ENCODE data around the gene TEDC2. TPM values are rescaled to one million over a fixed set of nuclear protein-coding genes. Genes with fewer than 3 reads are reported as not detected.
A peak's percentile ranks its signal among the peaks of the same experiment; 100 is the strongest.

Gene TEDC2
- polyA plus RNA-seq, 1 of the 3 experiments (the other 2 are of a cell fraction): 15.6 TPM

GRCh38 chr16:2458887-2459646 lies 842 bp upstream of the TEDC2 start:
- H3K4me2 ChIP-seq: peak overlapping the region; percentile 96
- H3K36me3 ChIP-seq (replicated peaks in 1 of 2; ENCODE audit: control insufficient read depth in 1 of 2, insufficient read depth in 2 of 2, low read length in 1 of 2): peaks cover 0 to 16% of the 10 kb centered on the region in 2 experiments
- POLR2A ChIA-PET: interaction anchor here (1.3 to 2.0 kb wide), 3 partner anchors 10 to 42 kb away, joined by 4 to 19 read pairs (median 5); no protein-coding TSS in a partner anchor
- CTCF ChIA-PET: interaction anchor here (1.0 to 4.8 kb wide), 6 partner anchors 10 to 42 kb away, joined by 3 to 27 read pairs (median 8); partner anchors contain the start of gene TBC1D24
- peak overlapping the region; percentile 39 to 76; a peak in 3 of 4 replicates for H3K27ac ChIP-seq (ENCODE audit: low read depth in 2 of 2, low read length in 1 of 2)
- H2AFZ ChIP-seq (ENCODE audit: low read depth): peak overlapping the region; percentile 88
- peak overlapping the region; percentile 66 to 71 for H3K4me3 ChIP-seq (ENCODE audit: low read depth in 2 of 2, low read length in 1 of 2)
- no peaks in the 10 kb centered on the region for H3K27me3 ChIP-seq (ENCODE audit: insufficient read depth)
- WGBS (ENCODE audit: low lambda C conversion rate): 41% methylated on average over 18 of the region's 18 CpGs
- H3K9me3 ChIP-seq: no peaks in the 10 kb centered on the region
- H3F3A ChIP-seq (replicated peaks; ENCODE audit: insufficient read depth): peaks cover 16% of the 10 kb centered on the region
- H3K9ac ChIP-seq: peak overlapping the region; percentile 60; the same call in 1 of the 2 replicates
- peaks cover 14% of the 10 kb centered on the region; the same call in 1 of the 2 replicates for H3K79me2 ChIP-seq (ENCODE audit: insufficient read depth)
- DNase-seq: no peak
- H4K20me1 ChIP-seq (ENCODE audit: insufficient read depth): no peaks in the 10 kb centered on the region
- TF ChIP-seq MEF2A (IDR thresholded peaks at IDR 0.05; ENCODE audit: borderline replicate concordance, low read depth) (no peak), YY1 (IDR thresholded peaks at IDR 0.05; ENCODE audit: low read depth) (no peak), FOSL2 (IDR thresholded peaks at IDR 0.05; ENCODE audit: borderline replicate concordance, low read depth) (no peak), PBX3 (IDR thresholded peaks at IDR 0.05) (no peak), CTCF (IDR thresholded peaks at IDR 0.05) (no peak)
- peaks cover 9 to 24% of the 10 kb centered on the region in 2 experiments; a peak in 2 of 4 replicates for H3K4me1 ChIP-seq (ENCODE audit: control insufficient read depth in 1 of 2, insufficient read depth in 2 of 2, low read depth in 1 of 2, low read length in 1 of 2)
- H3K9me2 ChIP-seq: no peaks in the 10 kb centered on the region

- Histone ChIP-seq H3K4me2 (peak overlapping the region; percentile 96), H2AFZ (ENCODE audit: low read depth) (peak overlapping the region; percentile 65), H3K4me3 (ENCODE audit: low read depth in 2 of 2, low read length in 1 of 2) (peak overlapping the region; percentile 66 to 71), H3K9me3 (no peaks in the 10 kb centered on the region), H3K27ac (ENCODE audit: low read depth in 2 of 2, low read length in 1 of 2) (peak overlapping the region in 1 of 2 experiments; percentile 47; a peak in 2 of 4 replicates), H3K79me2 (ENCODE audit: insufficient read depth) (peaks cover 14% of the 10 kb centered on the region; the same call in 1 of the 2 replicates), H4K20me1 (ENCODE audit: insufficient read depth) (no peaks in the 10 kb centered on the region), H3F3A (replicated peaks; ENCODE audit: insufficient read depth) (peaks cover 19% of the 10 kb centered on the region), H3K9me2 (no peaks in the 10 kb centered on the region), H3K27me3 (ENCODE audit: insufficient read depth) (no peaks in the 10 kb centered on the region), H3K9ac (peak overlapping the region; percentile 60; the same call in 1 of the 2 replicates), H3K36me3 (replicated peaks in 1 of 2; ENCODE audit: control insufficient read depth in 1 of 2, insufficient read depth in 2 of 2, low read length in 1 of 2) (peaks cover 0 to 14% of the 10 kb centered on the region in 2 experiments), H3K4me1 (ENCODE audit: control insufficient read depth in 1 of 2, insufficient read depth in 2 of 2, low read depth in 1 of 2, low read length in 1 of 2) (peaks cover 9 to 24% of the 10 kb centered on the region in 2 experiments; a peak in 2 of 4 replicates)
- ChIA-PET CTCF (interaction anchor here (0.6 to 4.8 kb wide), 9 partner anchors 9 to 120 kb away, joined by 3 to 27 read pairs (median 3); partner anchors contain the start of genes ABCA3 and TBC1D24), POLR2A (interaction anchor here (1.8 to 2.0 kb wide), 2 partner anchors 9 to 23 kb away, joined by 5 to 19 read pairs; no protein-coding TSS in a partner anchor)
- 7% methylated on average over 6 of the region's 20 CpGs for WGBS (ENCODE audit: low lambda C conversion rate)
- no peak for DNase-seq
- no peak for TF ChIP-seq RFX5 (IDR thresholded peaks at IDR 0.05; ENCODE audit: low read length)
- TF ChIP-seq REST (IDR thresholded peaks at IDR 0.05; ENCODE audit: low read depth, low read length): no peak
- no peak for TF ChIP-seq RCOR1 (IDR thresholded peaks at IDR 0.05; ENCODE audit: low read length)
- no peak for TF ChIP-seq EP300 (IDR thresholded peaks at IDR 0.05; ENCODE audit: borderline replicate concordance in 1 of 2, low read depth in 1 of 2, low read length in 1 of 2)
- TF ChIP-seq FOXM1 (IDR thresholded peaks at IDR 0.05; ENCODE audit: low read depth): no peak
- TF ChIP-seq EZH2phosphoT487 (IDR thresholded peaks at IDR 0.05; ENCODE audit: borderline replicate concordance, low read depth): no peak
- no peak for TF ChIP-seq PBX3 (IDR thresholded peaks at IDR 0.05)
- no peak for TF ChIP-seq USF2 (IDR thresholded peaks at IDR 0.05; ENCODE audit: borderline replicate concordance, low read depth, low read length)
Measured at GRCh38 chr16:2460391-2460713, 443 bp downstream of the TEDC2 start.
